H9 (cell line): ENCODE results near the gene UBE2E3. TPM values are rescaled to one million over a fixed set of nuclear protein-coding genes. Genes with fewer than 3 reads are reported as not detected.

Experiments used
- DNase-seq: peaks from one replicate; pipeline ENCODE4 v3.0.0-alpha.2; 2017
- H2AFZ ChIP-seq: one replicate; pipeline ENCODE4 v1.6.1; 2013; ENCODE audit warnings: mild to moderate bottlenecking, low read length, control low read depth, moderate library complexity
- H2AK5ac ChIP-seq: 2 replicates; pipeline ENCODE4 v1.6.1; 2013; ENCODE audit warnings: low read length, control low read depth, mixed read lengths; ENCODE audit not compliant: insufficient read length
- H2BK120ac ChIP-seq: one replicate; pipeline ENCODE4 v1.6.1; 2013; ENCODE audit warnings: low read depth, mild to moderate bottlenecking, low read length, control low read depth, inconsistent platforms; ENCODE audit not compliant: poor library complexity, severe bottlenecking
- H2BK12ac ChIP-seq: 2 replicates; pipeline ENCODE4 v1.6.1; 2013; ENCODE audit warnings: low read length, control low read depth, mixed read lengths, low read depth; ENCODE audit not compliant: insufficient read length
- H2BK15ac ChIP-seq: 2 replicates; pipeline ENCODE4 v1.6.1; 2013; ENCODE audit warnings: low read depth, low read length, control low read depth
- H2BK20ac ChIP-seq: one replicate; pipeline ENCODE4 v1.6.1; 2013; ENCODE audit warnings: low read depth, mild to moderate bottlenecking, low read length, control low read depth, inconsistent platforms; ENCODE audit not compliant: poor library complexity, severe bottlenecking
- H2BK5ac ChIP-seq: 2 replicates; pipeline ENCODE4 v1.6.1; 2013; ENCODE audit warnings: low read length, control low read depth, mixed read lengths; ENCODE audit not compliant: insufficient read length
- H3K14ac ChIP-seq: 2 replicates; pipeline ENCODE4 v1.6.1; 2013; ENCODE audit warnings: low read length, control low read depth; ENCODE audit not compliant: insufficient read depth
- H3K18ac ChIP-seq: 2 replicates; pipeline ENCODE4 v1.6.1; 2013; ENCODE audit warnings: low read depth, mild to moderate bottlenecking, mixed read lengths, low read length, control low read depth; ENCODE audit not compliant: insufficient read length
- H3K23ac ChIP-seq: 2 replicates; pipeline ENCODE4 v1.6.1; 2013; ENCODE audit warnings: low read length, control low read depth, mixed read lengths, low read depth; ENCODE audit not compliant: insufficient read length
- H3K23me2 ChIP-seq: 2 replicates; pipeline ENCODE4 v1.6.1; 2013; ENCODE audit warnings: low read depth, mild to moderate bottlenecking, mixed read lengths, low read length, control low read depth; ENCODE audit not compliant: insufficient read length, poor library complexity, severe bottlenecking
- H3K27ac ChIP-seq: 2 replicates; pipeline ENCODE4 v1.5.1; 2013; ENCODE audit warnings: low read length, control low read depth, mixed read lengths, low read depth; ENCODE audit not compliant: insufficient read length
- H3K27me3 ChIP-seq: 2 replicates; pipeline ENCODE4 v1.6.1; 2013; ENCODE audit warnings: low read length, control low read depth, inconsistent platforms; ENCODE audit not compliant: insufficient read depth
- H3K4ac ChIP-seq: 2 replicates; pipeline ENCODE4 v1.6.1; 2013; ENCODE audit warnings: low read depth, mild to moderate bottlenecking, control low read depth, inconsistent platforms, low read length, moderate library complexity
- H3K4me1 ChIP-seq: 2 replicates; pipeline ENCODE4 v1.6.1; 2013; ENCODE audit warnings: low read length, control low read depth, inconsistent platforms; ENCODE audit not compliant: insufficient read depth
- H3K4me2 ChIP-seq: 2 replicates; pipeline ENCODE4 v1.6.1; 2013; ENCODE audit warnings: low read length, control low read depth, mixed read lengths; ENCODE audit not compliant: insufficient read length, insufficient read depth
- H3K56ac ChIP-seq: 2 replicates; pipeline ENCODE4 v1.6.1; 2013; ENCODE audit warnings: low read depth, mild to moderate bottlenecking, mixed read lengths, low read length, control low read depth; ENCODE audit not compliant: insufficient read length
- H3K79me1 ChIP-seq: 2 replicates; pipeline ENCODE4 v1.6.1; 2013; ENCODE audit warnings: low read depth, mild to moderate bottlenecking, moderate library complexity, low read length, control low read depth, inconsistent platforms; ENCODE audit not compliant: insufficient read depth, poor library complexity, severe bottlenecking
- H3K79me2 ChIP-seq: 2 replicates; pipeline ENCODE4 v1.6.1; 2013; ENCODE audit warnings: low read length, control low read depth, inconsistent platforms; ENCODE audit not compliant: insufficient read depth
- H3K9ac ChIP-seq: 2 replicates; pipeline ENCODE4 v1.6.1; 2013; ENCODE audit warnings: low read length, control low read depth, mixed read lengths; ENCODE audit not compliant: insufficient read length; ENCODE audit errors: extremely low read depth
- H3K9me3 ChIP-seq: one replicate; pipeline ENCODE4 v1.6.1; 2013; ENCODE audit warnings: low read depth, low read length, inconsistent platforms; ENCODE audit not compliant: control insufficient read depth
- H3T11ph ChIP-seq: one replicate; pipeline ENCODE4 v1.6.1; 2013; ENCODE audit warnings: mild to moderate bottlenecking, low read length, control low read depth, inconsistent platforms
- H4K20me1 ChIP-seq: one replicate; pipeline ENCODE4 v1.6.1; 2013; ENCODE audit not compliant: control insufficient read depth, insufficient read length, insufficient read depth
- H4K5ac ChIP-seq: 2 replicates; pipeline ENCODE4 v1.6.1; 2013; ENCODE audit warnings: low read depth, mild to moderate bottlenecking, mixed read lengths, low read length, control low read depth; ENCODE audit not compliant: insufficient read length
- H4K8ac ChIP-seq: replicated peaks from 2 replicates; pipeline ENCODE4 v1.6.1; 2013; ENCODE audit warnings: low read length, control low read depth, mixed read lengths, low read depth; ENCODE audit not compliant: insufficient read length
- H4K91ac ChIP-seq: 2 replicates; pipeline ENCODE4 v1.6.1; 2013; ENCODE audit warnings: low read depth, mild to moderate bottlenecking, moderate library complexity, mixed read lengths, low read length, control low read depth; ENCODE audit not compliant: insufficient read length
- H3K27ac Mint-ChIP-seq, 3 experiments: 2 replicates in 2 of 3; 3 replicates in 1 of 3; pipeline ENCODE4 v1.8.0; 2020 to 2021; ENCODE audit warnings: mixed read lengths in 3 of 3, mild to moderate bottlenecking in 1 of 3, moderate library complexity in 1 of 3
- H3K27me3 Mint-ChIP-seq: 2 replicates; pipeline ENCODE4 v1.8.0; 2021; ENCODE audit warnings: low read depth, mild to moderate bottlenecking, moderate library complexity, mixed read lengths
- H3K36me3 Mint-ChIP-seq, 3 experiments: 2 replicates in 2 of 3; 3 replicates in 1 of 3; pipeline ENCODE4 v1.8.0; 2020 to 2021; ENCODE audit warnings: low read depth in 3 of 3, mixed read lengths in 3 of 3; ENCODE audit not compliant: insufficient read depth in 1 of 3
- H3K4me1 Mint-ChIP-seq, 2 experiments: 2 replicates each; pipeline ENCODE4 v1.8.0; 2020; ENCODE audit warnings: mixed read lengths in 2 of 2
- H3K4me3 Mint-ChIP-seq, 2 experiments: 2 replicates in 1 of 2; 3 replicates in 1 of 2; pipeline ENCODE4 v1.8.0; 2020 to 2021; ENCODE audit warnings: mild to moderate bottlenecking in 2 of 2, mixed read lengths in 2 of 2, moderate library complexity in 1 of 2
- H3K9me3 Mint-ChIP-seq, 2 experiments: 2 replicates in 1 of 2; 3 replicates in 1 of 2; pipeline ENCODE4 v1.8.0; 2020; ENCODE audit warnings: mild to moderate bottlenecking in 2 of 2, mixed read lengths in 2 of 2, moderate library complexity in 1 of 2
- WGBS: extraction: QIAGEN DNeasy Blood & Tissue Kit; methylation state at CpG from one replicate; pipeline ENCODE4 v1.1.7; 2013; ENCODE audit warnings: missing lambda C conversion rate, low lambda C conversion rate, mixed read lengths; ENCODE audit not compliant: insufficient read length; ENCODE audit errors: extremely low coverage; 5-methylcytosine and 5-hydroxymethylcytosine counted together
- total RNA-seq: library from RNA; stranded (reverse); gene quantifications from 2 replicates; pipeline ENCODE4 v1.2.1, GENCODE V29; 2021
- TF ChIP-seq, protein P1 (sequence below): fragments of 200-600 bp; sonication (generic); conservative IDR thresholded peaks from 3 replicates; pipeline ENCODE4 v1.8.0; 2021; ENCODE audit warnings: antibody characterized with exemption, mild to moderate bottlenecking

The UBE2E3 gene
- total RNA-seq, 1 experiment from 2014 or later: 89.1 TPM

DNA sequence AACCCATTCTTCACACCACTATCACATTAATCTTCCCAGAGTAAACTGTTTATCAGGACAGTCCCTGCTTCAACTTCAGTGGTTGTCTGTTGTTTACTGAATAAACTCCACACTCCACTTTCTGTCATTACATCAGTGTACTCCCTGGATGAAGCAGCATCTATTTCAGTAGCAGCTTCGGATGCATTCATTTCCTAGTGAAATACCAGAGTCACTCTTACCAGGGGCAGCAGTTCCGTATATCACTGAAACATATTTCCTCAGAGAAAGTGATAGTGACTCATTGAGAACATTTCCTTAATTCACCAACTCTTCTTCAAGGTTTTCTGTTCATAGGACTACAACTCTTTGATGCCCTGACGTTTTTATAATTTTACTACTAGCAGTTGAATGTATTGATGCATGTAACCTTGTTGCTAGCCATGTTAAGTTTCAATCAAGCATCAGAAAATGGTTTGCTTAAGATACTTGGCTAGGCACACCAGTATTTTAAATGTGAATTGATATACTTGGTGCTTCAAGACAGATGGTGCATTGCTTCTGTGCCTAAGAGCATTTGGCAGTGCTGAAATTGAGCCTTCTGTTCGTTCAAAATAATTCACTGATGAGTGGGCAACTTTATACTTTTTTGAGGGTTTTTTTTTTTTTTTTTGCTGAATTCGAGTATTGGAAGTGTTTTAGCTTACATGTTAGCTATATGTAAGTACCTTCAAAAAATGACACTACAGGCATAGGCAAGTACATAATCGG lies 92.3 kb downstream of the UBE2E3 start:
- Mint-ChIP-seq H3K4me1 (no peaks in the 10 kb centered on the region), H3K27ac (peak overlapping the region in 1 of 3 experiments; percentile 10; a peak in 1 of 7 replicates), H3K36me3 (no peaks in the 10 kb centered on the region), H3K27me3 (no peaks in the 10 kb centered on the region), H3K9me3 (no peaks in the 10 kb centered on the region), H3K4me3 (no peak overlapping the region)
- H2BK5ac ChIP-seq: no peak overlapping the region
- no peaks in the 10 kb centered on the region for H3K79me2 ChIP-seq
- no peak overlapping the region for H3K23ac ChIP-seq
- DNase-seq: no peak
- H3K4me2 ChIP-seq: no peak overlapping the region
- no peaks in the 10 kb centered on the region for H4K20me1 ChIP-seq
- H3T11ph ChIP-seq: no peak overlapping the region
- H3K18ac ChIP-seq: no peak overlapping the region
- H3K4ac ChIP-seq: no peak overlapping the region
- H2BK20ac ChIP-seq: no peak overlapping the region
- H4K8ac ChIP-seq: no peak overlapping the region
- H2AK5ac ChIP-seq: no peak overlapping the region
- H3K9ac ChIP-seq: no peak overlapping the region
- no peak overlapping the region for H2BK15ac ChIP-seq
- H3K79me1 ChIP-seq: no peaks in the 10 kb centered on the region
- no CpG with 5 or more reads among the region's 6 CpGs for WGBS
- H4K91ac ChIP-seq: no peak overlapping the region
- H3K27ac ChIP-seq: no peak overlapping the region
- H3K23me2 ChIP-seq: no peaks in the 10 kb centered on the region
- no peak overlapping the region for H4K5ac ChIP-seq
- TF ChIP-seq, protein P1, sequence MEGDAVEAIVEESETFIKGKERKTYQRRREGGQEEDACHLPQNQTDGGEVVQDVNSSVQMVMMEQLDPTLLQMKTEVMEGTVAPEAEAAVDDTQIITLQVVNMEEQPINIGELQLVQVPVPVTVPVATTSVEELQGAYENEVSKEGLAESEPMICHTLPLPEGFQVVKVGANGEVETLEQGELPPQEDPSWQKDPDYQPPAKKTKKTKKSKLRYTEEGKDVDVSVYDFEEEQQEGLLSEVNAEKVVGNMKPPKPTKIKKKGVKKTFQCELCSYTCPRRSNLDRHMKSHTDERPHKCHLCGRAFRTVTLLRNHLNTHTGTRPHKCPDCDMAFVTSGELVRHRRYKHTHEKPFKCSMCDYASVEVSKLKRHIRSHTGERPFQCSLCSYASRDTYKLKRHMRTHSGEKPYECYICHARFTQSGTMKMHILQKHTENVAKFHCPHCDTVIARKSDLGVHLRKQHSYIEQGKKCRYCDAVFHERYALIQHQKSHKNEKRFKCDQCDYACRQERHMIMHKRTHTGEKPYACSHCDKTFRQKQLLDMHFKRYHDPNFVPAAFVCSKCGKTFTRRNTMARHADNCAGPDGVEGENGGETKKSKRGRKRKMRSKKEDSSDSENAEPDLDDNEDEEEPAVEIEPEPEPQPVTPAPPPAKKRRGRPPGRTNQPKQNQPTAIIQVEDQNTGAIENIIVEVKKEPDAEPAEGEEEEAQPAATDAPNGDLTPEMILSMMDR: no peak
- no peak overlapping the region for H3K14ac ChIP-seq
- no peak overlapping the region for H2BK120ac ChIP-seq
- no peak overlapping the region for H3K56ac ChIP-seq
- no peak overlapping the region for H2BK12ac ChIP-seq
- H3K27me3 ChIP-seq: no peaks in the 10 kb centered on the region
- H3K4me1 ChIP-seq: peaks cover 2% of the 10 kb centered on the region; the same call in 1 of the 2 replicates
- H3K9me3 ChIP-seq: no peaks in the 10 kb centered on the region
- H2AFZ ChIP-seq: no peak overlapping the region
